Ishikawa (cell line): Measurements from ENCODE around the gene SMIM35.

Experiments used
- CEBPB ChIP-seq: IDR thresholded peaks from 2 replicates; pipeline ENCODE4 v1.6.1; 2012
- CREB1 ChIP-seq: IDR thresholded peaks from 2 replicates; pipeline ENCODE4 v1.6.1; 2012; ENCODE audit warnings: low read depth
- EGR1 ChIP-seq: IDR thresholded peaks from 2 replicates; pipeline ENCODE4 v1.6.1; 2012
- EP300 ChIP-seq: IDR thresholded peaks from 2 replicates; pipeline ENCODE4 v1.6.1; 2012; ENCODE audit warnings: borderline replicate concordance
- FOXM1 ChIP-seq: IDR thresholded peaks from 2 replicates; pipeline ENCODE4 v1.6.1; 2012; ENCODE audit warnings: low read depth, borderline replicate concordance
- NFIC ChIP-seq: IDR thresholded peaks from 2 replicates; pipeline ENCODE4 v1.6.1; 2012
- RAD21 ChIP-seq: IDR thresholded peaks from 2 replicates; pipeline ENCODE4 v1.6.1; 2012; ENCODE audit warnings: low read depth
- REST ChIP-seq: IDR thresholded peaks from 2 replicates; pipeline ENCODE4 v1.6.1; 2012; ENCODE audit warnings: low read depth, mild to moderate bottlenecking
- TAF1 ChIP-seq: IDR thresholded peaks from 2 replicates; pipeline ENCODE4 v1.6.1; 2012; ENCODE audit warnings: low read depth, mild to moderate bottlenecking
- TCF12 ChIP-seq: IDR thresholded peaks from 2 replicates; pipeline ENCODE4 v1.6.1; 2012; ENCODE audit warnings: low read depth
- TEAD4 ChIP-seq: IDR thresholded peaks from 2 replicates; pipeline ENCODE4 v1.6.1; 2012
- YY1 ChIP-seq: IDR thresholded peaks from 2 replicates; pipeline ENCODE4 v1.6.1; 2012; ENCODE audit warnings: low read depth
- ZBTB7A ChIP-seq: IDR thresholded peaks from 2 replicates; pipeline ENCODE4 v1.6.1; 2012; ENCODE audit warnings: low read depth
- TF ChIP-seq, protein P1 (sequence below): IDR thresholded peaks from 2 replicates; pipeline ENCODE4 v1.6.1; 2012
- TF ChIP-seq, protein P2 (sequence below): IDR thresholded peaks from 2 replicates; pipeline ENCODE4 v1.6.1; 2012

SMIM35 gene

GRCh38 chr11:118046051-118046963, 40.5 kb downstream of the SMIM35 start:
- TF ChIP-seq, protein P1, sequence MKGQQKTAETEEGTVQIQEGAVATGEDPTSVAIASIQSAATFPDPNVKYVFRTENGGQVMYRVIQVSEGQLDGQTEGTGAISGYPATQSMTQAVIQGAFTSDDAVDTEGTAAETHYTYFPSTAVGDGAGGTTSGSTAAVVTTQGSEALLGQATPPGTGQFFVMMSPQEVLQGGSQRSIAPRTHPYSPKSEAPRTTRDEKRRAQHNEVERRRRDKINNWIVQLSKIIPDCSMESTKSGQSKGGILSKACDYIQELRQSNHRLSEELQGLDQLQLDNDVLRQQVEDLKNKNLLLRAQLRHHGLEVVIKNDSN: no peak
- TF ChIP-seq TAF1 (no peak), EP300 (no peak), REST (no peak), TEAD4 (no peak), CEBPB (no peak), TCF12 (no peak), FOXM1 (no peak), EGR1 (no peak), ZBTB7A (no peak), CREB1 (no peak), YY1 (no peak), RAD21 (no peak), NFIC (no peak)
- TF ChIP-seq, protein P2, sequence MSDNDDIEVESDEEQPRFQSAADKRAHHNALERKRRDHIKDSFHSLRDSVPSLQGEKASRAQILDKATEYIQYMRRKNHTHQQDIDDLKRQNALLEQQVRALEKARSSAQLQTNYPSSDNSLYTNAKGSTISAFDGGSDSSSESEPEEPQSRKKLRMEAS: no peak

GRCh38 chr11:118045191-118045590, 41.6 kb downstream of the SMIM35 start:
- TF ChIP-seq CREB1: no peak
- TF ChIP-seq, protein P2: no peak
- TF ChIP-seq TAF1: no peak

- TF ChIP-seq CEBPB (no peak), REST (no peak), ZBTB7A (no peak)
Observed at GRCh38 chr11:118042796-118043195, 44.0 kb downstream of the SMIM35 start.

- no peak for TF ChIP-seq YY1
- TF ChIP-seq FOXM1: no peak
- TF ChIP-seq, protein P1: no peak
- no peak for TF ChIP-seq NFIC
- TF ChIP-seq, protein P2: no peak
- no peak for TF ChIP-seq EP300
- TF ChIP-seq TCF12: no peak
- TF ChIP-seq REST: no peak
- no peak for TF ChIP-seq ZBTB7A
- no peak for TF ChIP-seq TAF1
- TF ChIP-seq CEBPB: no peak
- no peak for TF ChIP-seq RAD21
- TF ChIP-seq EGR1: no peak
- TF ChIP-seq TEAD4: no peak
Observed at GRCh38 chr11:118042141-118042540, 44.6 kb downstream of the SMIM35 start.

- TF ChIP-seq ZBTB7A: no peak
- TF ChIP-seq EP300: no peak
- TF ChIP-seq, protein P1: no peak
- TF ChIP-seq NFIC: no peak
- TF ChIP-seq TCF12: no peak
- TF ChIP-seq CEBPB: no peak
- no peak for TF ChIP-seq YY1
- no peak for TF ChIP-seq TEAD4
- TF ChIP-seq, protein P2: no peak
- no peak for TF ChIP-seq RAD21
- no peak for TF ChIP-seq FOXM1
- TF ChIP-seq REST: no peak
- no peak for TF ChIP-seq CREB1
- TF ChIP-seq TAF1: no peak
- no peak for TF ChIP-seq EGR1
Observed at GRCh38 chr11:118033443-118033842, 53.3 kb downstream of the SMIM35 start.
